GM10266 (cell line): Measurements from ENCODE around the gene SYT9.
A peak's percentile ranks its signal among the peaks of the same experiment; 100 is the strongest.

Experiments used
- DNase-seq: peaks from one replicate; pipeline ENCODE4 v3.0.0; 2012; ENCODE audit errors: extremely low spot score
- TF ChIP-seq, protein P1 (sequence below): IDR thresholded peaks from 2 replicates; pipeline ENCODE4 v1.5.1; 2012; ENCODE audit warnings: mild to moderate bottlenecking, low read depth; ENCODE audit not compliant: control insufficient read depth, insufficient read depth; ENCODE audit errors: missing control alignments

The SYT9 gene

DNA sequence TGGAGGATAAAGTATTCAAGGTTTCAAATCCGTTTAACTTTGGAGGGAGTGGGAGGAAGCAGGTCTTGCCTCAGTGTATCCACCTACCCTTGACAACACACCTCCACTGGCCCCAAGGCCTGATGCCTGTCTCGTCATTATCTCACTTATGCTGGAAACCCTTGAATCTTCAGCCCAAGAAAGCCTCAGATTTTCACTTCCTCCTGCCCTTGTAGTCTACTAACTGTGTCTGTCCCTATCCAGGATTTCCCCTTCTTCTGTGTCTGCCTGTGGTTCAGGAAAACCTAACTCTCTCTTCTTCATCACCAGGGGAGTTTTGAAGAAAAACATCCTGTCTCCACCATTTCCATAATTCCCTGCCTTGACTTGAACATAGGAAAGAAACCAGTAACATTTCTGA is 56.1 kb downstream of the SYT9 start:
- DNase-seq: peak; percentile 32
- TF ChIP-seq, protein P1, sequence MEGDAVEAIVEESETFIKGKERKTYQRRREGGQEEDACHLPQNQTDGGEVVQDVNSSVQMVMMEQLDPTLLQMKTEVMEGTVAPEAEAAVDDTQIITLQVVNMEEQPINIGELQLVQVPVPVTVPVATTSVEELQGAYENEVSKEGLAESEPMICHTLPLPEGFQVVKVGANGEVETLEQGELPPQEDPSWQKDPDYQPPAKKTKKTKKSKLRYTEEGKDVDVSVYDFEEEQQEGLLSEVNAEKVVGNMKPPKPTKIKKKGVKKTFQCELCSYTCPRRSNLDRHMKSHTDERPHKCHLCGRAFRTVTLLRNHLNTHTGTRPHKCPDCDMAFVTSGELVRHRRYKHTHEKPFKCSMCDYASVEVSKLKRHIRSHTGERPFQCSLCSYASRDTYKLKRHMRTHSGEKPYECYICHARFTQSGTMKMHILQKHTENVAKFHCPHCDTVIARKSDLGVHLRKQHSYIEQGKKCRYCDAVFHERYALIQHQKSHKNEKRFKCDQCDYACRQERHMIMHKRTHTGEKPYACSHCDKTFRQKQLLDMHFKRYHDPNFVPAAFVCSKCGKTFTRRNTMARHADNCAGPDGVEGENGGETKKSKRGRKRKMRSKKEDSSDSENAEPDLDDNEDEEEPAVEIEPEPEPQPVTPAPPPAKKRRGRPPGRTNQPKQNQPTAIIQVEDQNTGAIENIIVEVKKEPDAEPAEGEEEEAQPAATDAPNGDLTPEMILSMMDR: no peak

DNA sequence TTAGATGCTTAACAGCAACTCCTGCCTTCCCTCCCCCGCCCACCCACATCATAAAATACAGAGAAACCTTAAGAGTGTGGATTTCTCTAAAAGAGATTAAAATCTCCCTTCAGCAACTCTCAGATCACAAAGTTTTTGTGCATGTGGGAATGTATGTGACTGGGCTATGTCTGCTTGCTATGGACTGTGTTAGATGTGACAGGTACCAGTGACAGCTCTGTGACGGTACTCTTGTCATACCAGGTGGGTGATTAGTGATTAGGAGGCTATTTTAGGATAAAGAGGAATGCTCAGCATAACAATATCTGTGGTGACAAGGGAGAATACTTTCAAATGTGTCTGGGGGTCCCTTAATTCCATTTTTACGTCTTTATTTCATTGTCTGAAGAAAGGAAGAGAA is 60.2 kb downstream of the SYT9 start:
- no peak for DNase-seq
- TF ChIP-seq, protein P1: no peak

DNA sequence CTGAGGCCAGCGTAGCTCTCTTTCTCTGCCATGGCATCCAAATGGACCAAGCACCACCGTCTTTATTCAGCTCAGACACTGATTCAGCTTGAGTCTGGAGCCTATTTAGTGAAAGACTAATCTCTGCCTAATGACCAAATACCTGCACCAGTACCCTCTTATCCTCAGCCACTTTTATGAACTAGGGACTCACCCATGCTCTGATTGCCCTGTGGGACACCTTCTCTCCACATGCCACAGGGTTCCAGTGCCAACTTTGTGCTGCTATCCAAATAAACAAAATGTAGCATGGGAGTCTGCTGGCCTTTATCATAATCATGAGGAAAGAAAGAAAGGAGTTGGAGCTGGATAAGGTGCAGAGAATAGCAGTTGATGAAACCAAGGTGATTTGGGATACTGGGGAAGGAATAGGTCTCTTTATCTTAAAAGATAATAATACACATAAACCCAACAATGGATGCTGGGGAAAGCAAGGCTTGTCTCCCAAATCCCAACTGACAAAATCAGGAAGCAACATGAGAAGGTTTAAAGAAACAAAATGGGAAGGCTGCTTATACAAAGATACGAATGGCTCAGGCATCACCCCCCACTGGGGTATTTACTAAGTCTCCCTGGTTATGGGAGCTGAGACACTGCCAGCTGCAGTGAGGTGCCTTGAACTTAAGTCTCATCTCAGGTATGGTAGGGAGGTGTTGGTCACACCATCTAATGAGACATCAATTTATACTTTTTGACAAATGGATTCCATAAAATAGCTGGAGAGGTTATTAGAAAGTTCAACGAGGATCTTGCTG is 63.3 kb downstream of the SYT9 start:
- TF ChIP-seq, protein P1: no peak

DNA sequence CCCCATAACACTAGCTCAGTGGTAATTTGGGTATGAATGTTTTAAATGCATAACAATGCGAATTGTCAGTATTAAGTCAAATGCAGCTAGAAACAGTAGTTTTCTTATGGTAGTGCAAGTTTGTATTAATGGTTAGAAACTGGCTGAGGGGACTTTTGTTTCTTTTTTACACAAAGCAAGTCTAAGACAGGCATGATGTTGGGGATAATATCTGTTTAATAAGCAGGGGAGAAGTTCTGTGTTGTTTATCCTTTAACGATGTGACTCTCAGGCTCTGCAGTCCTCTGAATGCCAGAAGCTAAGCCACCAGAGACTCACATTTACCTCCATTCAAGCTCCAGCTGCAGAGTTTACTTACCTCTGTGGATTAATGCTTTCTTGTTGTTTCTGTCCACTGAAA is 67.8 kb downstream of the SYT9 start:
- TF ChIP-seq, protein P1: no peak
- DNase-seq: no peak

More for the DNA sequence above, 63.3 kb downstream of the SYT9 start:
- DNase-seq: no peak

DNA sequence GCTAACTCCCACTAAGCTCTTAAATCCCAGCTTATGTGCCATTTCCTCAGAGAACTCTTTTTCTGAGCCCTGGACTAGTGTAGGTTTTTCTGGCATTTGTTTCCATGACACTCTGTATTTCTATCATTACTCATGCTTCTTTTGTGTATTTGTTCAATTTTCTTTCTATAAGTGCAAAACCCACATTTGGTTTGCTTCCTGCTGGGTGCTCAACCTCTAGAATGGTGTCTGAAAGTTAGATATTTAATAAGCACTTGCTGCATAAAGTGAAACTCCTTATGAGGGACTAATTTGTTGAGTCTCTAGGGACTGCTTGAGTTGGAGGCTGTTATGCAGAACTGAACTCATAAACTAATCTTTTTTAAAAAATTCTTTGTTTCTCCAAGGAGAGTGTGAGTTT is 68.6 kb downstream of the SYT9 start:
- no peak for DNase-seq
- TF ChIP-seq, protein P1: no peak

DNA sequence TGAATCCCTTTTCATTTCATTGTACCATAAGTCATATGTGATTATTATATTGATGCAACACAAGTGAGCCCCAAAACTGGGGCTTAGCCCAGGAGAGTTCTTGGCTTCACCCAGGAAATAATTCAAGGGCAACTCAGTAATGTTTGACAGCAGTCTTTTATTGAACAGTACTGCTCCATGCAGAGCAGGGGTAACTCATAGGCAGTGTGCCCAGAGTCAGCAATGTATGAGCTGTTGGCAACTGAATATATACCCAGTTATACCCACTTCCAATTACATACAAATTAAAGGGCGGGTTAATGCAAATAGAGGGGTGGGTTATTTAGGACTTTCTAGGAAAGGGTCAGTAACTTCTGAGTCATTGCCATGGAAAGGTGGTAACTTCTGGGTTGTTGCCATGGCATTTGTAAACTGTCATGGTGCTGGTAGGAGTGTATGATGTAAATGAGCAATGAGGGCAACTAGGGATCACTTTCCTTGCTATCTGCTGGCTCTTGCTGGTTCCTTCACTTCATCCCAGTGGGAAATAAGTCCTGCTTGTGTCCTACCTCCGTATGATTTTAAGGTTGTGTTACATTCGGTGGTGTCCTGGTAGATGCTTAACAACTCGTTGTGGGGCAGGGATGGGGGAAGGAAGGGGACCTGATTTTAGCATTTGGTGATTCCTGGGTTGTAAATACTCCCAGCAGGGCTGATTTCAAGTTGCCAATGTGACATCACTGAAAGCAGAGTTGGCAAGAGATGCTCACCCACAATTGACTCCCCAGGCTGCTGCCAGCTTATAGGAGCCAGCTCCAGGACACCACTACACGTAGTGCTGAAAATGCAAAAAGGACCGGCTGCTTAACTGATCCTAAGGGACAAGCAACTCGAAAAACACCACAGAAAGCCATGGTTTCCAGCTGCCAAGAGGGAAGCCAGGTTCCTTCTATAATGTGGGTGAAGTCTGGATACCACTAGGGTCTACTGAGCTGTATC is 70.1 kb downstream of the SYT9 start:
- no peak for DNase-seq
- TF ChIP-seq, protein P1: no peak
